HG02884 (cell line): ENCODE measurements around the gene CDCA5.

Experiments
- ATAC-seq: cut with Tn5 transposase; IDR thresholded peaks from one replicate; pipeline ENCODE4 v1.9.1; 2021; ENCODE audit warnings: mild to moderate bottlenecking, moderate library complexity; ENCODE audit not compliant: unreplicated experiment

Gene CDCA5

GRCh38 chr11:65047581-65048422, 36.0 kb downstream of the CDCA5 start:
- ATAC-seq, result no peak

- no peak for ATAC-seq
These were observed 38.1 kb downstream of the CDCA5 start for GRCh38 chr11:65045728-65046127.

GRCh38 chr11:65045061-65045460, 38.8 kb downstream of the CDCA5 start:
- no peak for ATAC-seq

GRCh38 chr11:65043881-65044501, 39.8 kb downstream of the CDCA5 start:
- ATAC-seq, result no peak

GRCh38 chr11:65042891-65043290, 40.9 kb downstream of the CDCA5 start:
- ATAC-seq, result no peak

- ATAC-seq, result peak; percentile 74
These were observed 42.8 kb downstream of the CDCA5 start, which contains the start of gene SAC3D1 for GRCh38 chr11:65040847-65041622. SAC3D1 (plus strand) TSS chr11:65041210; CDS start chr11:65041293, 83 bp downstream.

- no peak for ATAC-seq
These were observed 43.4 kb downstream of the CDCA5 start for GRCh38 chr11:65040520-65040846.

- no peak for ATAC-seq
These were observed 46.9 kb downstream of the CDCA5 start for GRCh38 chr11:65036931-65037330.

- ATAC-seq, result no peak
These were observed 48.3 kb downstream of the CDCA5 start for GRCh38 chr11:65035579-65035978.

GRCh38 chr11:65034423-65034822, 49.4 kb downstream of the CDCA5 start:
- ATAC-seq, result no peak

- no peak for ATAC-seq
These were observed 51.6 kb downstream of the CDCA5 start for GRCh38 chr11:65032216-65032615.
